Measurements from ENCODE around the gene UGT1A10.

UGT1A10 gene

DNA sequence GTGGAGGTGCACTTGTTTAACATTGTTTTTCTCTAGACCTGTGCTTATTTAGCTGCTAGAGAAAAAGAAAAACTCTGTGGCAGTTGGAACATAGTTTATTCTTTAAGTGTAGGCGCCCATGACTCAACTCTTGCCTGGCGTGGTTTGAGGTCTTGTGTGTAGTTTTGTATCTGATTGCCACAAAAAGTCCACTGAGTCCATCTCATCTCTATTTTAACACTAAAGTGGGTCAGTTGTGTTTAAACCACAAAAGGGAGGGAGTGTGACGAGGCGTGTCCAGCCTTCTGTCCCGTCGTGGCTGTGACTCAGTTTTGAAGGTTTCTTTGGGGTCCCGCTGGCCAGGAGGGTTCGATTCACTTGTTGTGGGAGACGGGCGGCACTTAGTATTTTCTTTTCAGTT, 20.2 kb downstream of the UGT1A10 start:
- DNase-seq = no peak

DNA sequence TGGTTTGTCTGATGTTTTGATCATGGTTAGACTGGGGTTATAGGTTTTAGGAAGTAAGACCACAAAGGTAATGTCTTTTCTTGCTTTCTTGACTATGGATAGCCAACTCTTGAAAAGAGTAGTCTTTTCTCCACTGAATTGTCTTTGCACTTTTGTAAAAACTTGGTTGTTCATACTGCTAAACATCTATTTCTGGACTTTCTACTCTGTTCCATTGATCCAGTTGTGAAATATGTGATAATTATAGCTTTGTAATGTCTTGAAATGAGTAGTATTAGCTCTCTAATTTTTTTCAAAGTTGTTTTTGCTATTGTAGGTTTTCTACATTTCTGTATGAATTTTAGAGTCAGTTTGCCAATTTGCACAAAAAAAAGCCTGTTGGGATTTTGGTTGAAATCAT, 22.4 kb downstream of the UGT1A10 start:
- no peak for DNase-seq

DNA sequence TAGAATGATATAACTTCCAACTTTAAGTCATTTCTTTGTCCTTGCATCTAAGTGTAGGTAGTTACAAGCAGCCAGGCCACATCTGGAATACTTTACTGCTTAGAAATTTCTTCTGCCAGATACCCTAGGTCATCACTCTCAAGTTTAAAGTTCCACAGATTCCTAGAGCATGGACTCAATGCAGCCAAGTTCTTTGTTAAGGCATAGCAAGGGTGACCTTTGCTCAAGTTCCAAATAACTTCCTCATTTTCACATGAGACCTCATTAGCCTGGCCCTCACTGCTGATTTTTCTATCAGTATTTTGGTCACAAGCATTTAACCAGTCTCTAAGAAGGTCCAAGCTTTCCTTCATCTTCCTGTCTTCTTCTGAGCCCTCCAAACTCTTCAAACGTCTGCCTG, 27.7 kb downstream of the UGT1A10 start:
- DNase-seq = no peak

DNA sequence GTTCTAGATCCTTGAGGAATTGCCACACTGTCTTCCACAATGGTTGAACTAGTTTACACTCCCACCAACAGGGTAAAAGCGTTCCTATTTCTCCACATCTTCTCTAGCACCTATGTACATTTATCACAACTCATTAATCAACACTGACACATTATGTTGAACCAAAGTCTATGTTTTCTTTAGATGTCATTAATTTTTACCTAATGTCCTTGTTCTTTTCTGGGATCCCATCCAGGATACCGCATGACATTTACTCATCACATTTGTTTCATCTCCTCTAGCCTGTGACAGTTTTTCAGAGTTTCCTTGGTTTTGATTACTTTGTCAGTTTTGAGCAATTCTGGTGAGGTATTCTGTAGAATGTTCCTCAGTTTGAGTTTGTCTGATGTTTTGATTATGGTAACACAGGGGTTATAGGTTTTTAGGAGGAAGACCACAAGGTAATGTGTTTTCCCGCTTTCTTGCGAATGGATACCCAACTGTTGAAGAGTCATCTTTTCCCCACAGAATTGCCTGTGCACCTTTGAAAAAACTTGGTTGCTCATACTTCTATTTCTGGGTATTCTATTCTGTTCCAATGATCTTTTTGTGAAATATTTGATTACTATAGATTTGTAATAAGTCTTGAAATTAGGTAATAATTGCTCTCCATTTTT, 32.5 kb downstream of the UGT1A10 start:
- no peak for DNase-seq

DNA sequence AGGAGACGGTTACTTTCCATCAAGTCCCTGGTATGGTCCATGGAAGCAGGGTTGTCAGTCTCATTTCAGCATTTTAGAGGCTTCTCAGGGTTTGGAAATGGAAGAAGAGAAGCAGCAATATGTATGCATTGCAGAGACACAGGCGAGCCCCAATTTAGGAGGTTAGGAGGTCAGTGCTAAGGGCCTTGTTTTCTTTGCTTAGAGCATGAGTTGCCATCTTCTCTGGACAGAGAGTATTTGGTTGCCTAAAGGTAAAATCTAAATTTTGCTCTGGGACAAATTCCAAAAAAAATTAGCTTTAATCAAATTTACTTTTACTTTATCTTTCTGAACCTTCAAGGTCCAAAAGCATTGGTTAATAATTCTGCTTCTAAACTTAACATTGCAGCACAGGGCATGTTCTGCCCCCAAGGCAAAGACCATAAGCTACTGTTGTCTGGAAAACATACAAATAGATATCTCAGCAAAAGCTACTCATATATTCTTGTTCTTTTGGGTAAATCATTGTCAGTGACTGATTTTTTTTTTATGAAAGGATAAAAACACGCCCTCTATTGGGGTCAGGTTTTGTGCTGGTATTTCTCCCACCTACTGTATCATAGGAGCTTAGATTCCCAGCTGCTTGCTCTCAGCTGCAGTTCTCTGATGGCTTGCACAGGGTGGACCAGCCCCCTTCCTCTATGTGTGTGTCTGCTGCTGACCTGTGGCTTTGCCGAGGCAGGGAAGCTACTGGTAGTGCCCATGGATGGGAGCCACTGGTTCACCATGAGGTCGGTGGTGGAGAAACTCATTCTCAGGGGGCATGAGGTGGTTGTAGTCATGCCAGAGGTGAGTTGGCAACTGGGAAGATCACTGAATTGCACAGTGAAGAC, 35.3 kb downstream of the UGT1A10 start, which contains the start of gene UGT1A9:
Gene UGT1A9, plus strand, starts transcription at position 609 of the 872 bp plus-strand sequence. Its CDS starts 37 bp downstream, at position 646.
- DNase-seq = no peak

DNA sequence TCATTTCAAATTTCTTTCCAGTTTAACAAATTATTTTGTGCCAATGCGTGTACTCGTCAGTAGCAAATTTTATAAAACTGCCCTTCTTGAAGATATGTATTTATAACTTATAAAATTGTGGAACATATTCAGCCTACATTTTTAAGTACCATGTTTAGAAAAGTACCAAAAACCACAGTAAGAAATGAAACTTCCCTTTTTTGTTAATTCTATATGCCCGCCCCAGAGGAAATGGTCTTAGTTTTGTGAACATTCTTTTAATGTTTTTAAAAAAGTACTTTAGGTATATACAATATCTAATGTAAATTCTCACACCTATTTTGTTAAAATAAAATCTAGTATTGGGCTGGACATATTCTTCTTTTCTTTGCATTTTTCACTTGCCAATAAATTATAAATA, 36.6 kb downstream of the UGT1A10 start:
- DNase-seq = no peak

DNA sequence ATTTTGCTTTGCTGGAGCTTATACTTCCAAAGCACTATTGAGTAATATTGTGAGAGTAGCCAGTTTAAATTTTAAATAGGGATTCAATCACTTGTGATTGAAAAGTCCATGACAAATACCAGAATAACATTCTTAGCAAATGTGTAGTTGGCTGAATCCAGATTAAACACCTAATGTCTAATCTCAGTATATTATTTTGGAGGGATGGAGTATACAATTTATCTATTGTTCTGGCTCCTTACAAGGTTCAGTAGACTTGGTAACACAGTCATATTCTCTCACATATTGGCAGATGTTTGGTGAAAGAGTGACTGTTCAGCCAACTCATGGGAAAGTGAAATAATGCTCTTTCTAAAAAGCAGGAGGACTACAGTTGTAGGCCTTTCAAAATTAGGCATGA, 37.6 kb downstream of the UGT1A10 start:
- DNase-seq = no peak

DNA sequence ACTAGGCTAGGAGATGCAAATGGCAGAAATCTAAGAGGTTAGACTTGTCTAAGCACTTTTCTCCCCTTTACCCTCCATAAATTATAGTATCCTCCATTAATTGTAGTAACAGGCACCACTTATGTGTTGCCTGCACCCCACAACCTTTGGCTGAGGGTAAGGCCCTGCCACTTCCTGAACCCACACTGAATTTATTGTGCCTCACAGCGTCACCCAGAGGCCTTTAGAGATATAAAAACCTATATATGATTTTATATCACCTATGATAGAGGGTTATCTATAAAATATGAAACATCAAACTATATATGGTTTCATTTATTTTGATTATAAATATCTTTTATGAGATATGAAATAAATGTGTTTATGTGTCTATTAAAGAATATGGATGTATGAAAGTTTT, 38.1 kb downstream of the UGT1A10 start:
- DNase-seq = no peak

DNA sequence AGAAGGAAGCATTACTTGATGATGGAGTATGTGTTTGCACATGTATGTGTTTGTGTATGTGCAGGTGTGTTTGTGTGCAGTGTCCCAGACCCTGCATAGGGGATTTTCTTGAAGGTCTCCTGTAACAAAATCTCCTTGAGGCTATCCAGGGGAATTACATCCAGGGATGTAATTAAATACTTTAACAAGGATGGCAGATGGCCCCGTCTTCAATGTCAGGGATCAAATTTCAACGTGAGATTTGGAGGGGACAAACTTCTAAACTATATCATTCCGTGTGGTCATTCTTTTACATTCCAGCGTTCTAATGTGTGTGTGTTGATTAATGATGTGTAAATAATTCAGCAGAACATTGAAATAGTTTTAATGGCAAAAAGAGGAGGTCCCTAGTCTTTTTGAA, 38.7 kb downstream of the UGT1A10 start:
- no peak for DNase-seq

DNA sequence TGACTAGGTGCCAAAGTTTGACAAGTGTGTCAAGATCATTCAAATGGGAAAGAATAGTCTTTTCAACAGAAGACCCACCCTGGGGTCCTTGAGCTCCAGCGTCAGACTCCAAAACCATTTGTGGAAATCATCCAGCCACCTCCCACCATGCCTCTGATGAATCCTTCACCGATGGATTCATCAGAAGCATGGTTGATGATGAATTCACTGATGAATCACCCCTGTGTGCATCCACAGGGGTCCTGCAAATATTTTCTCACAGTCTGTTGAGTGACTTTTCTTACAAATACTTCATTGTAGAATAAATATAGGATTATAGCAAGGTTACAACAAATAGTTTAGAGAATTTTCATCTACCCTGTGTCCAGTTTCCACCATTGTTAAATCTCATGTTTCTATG, 39.8 kb downstream of the UGT1A10 start:
- DNase-seq = no peak

DNA sequence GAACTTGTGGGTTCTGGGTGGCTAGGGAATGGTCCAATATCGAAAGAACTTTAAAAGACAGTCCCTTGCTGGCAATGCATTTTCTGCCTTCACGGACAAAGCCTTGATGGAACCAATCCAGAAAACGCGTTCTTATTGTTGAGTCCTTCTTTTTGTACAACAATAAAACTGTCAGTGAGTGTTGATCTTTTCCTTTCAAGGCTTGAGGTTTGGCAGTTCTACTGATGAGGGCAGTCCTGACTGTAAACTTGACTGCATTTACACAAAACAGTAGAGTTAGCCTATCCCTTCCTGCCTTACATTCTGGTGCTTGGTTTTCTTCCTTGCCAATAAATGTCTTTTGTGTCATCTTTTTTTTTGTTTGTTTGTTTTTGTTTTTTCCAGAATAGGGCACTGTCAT, 42.9 kb downstream of the UGT1A10 start:
- no peak for DNase-seq

DNA sequence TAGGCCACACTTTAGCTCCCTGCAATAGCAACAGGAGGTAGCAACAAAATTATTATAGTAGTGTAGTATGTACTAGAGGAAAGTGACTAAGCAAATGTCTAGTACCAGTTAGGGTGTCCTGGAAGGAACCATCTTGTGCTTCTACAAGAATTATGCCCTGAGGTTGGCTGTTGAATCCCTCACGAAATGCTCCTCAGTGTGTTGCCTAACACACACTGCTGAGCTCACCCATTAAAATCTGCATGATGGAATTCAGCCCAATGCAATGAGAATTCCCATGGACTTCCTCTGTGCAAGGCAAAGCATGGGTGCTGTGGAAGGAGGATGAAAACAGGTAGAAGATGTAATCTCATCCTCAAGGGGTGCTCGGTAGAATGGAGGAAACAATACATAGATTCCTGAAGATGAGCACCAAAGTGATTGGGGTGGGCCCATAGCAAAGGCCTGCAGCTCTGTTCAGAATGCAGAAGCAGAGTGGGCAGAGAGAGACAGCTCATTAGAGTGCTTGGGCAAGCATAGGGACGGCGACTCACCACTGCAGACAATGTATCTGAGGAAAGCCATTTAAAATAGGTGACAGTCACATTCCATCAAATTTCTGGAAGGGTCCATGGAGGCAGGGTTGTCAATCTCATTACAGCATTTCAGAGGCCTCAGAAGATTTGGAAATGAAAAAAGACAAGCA, 44.3 kb downstream of the UGT1A10 start:
- no peak for DNase-seq

DNA sequence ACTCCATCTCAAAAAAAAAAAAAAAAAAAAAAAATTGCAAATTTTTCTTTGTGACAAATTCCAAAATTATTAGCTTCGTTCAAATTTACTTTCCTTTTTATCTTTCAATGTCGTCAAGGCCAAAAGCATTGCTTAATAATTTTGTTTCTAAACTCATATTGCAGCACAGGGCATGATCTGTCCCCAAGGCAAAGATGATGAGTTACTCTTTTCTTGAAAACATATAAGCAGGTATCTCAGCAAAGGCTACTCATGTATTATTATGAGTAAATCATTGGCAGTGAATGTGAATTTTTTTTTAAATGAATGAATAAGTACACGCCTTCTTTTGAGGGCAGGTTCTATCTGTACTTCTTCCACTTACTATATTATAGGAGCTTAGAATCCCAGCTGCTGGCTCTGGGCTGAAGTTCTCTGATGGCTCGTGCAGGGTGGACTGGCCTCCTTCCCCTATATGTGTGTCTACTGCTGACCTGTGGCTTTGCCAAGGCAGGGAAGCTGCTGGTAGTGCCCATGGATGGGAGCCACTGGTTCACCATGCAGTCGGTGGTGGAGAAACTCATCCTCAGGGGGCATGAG, 45.4 kb downstream of the UGT1A10 start, which contains the start of gene UGT1A7:
Gene UGT1A7, plus strand, starts transcription at position 381 of the 579 bp plus-strand sequence. Its CDS starts 37 bp downstream, at position 418.
- DNase-seq = no peak

DNA sequence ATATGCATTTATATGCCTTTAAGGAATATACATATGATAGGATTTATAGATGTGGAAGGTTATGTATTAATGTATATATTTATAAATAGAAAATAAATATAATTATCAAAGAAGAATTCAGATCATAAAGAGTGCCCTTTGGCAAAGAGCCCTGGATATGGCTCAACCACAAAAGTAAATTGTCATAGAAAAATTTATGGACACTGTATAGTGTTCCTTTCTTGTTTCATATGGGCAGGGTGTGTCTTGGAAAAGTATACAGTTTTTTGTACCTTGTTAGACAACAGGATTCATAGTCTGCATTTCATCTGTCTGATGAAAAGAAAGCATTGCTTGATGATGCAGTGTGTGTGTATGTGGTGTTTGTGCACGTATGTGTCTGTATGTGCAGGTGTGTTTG, 48.4 kb downstream of the UGT1A10 start:
- DNase-seq = no peak

DNA sequence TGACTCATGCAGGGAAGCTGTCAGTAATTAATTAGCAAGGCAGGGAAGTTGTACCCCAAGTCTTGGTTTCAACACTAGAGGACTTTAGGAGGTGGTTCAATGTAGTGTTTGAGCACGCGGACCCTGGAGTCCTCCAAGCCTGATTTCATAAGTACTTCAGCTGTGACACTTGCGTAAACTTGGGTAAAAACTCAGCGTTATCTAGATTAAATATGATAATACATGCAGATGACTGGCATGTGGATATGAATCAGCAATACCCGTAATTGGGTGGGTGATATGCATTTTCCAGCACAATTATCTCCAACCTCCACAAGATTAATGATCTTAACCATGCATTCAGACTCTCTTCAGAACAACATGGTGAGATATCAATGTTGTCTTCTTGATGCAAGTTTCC, 50.7 kb downstream of the UGT1A10 start:
- DNase-seq = no peak

DNA sequence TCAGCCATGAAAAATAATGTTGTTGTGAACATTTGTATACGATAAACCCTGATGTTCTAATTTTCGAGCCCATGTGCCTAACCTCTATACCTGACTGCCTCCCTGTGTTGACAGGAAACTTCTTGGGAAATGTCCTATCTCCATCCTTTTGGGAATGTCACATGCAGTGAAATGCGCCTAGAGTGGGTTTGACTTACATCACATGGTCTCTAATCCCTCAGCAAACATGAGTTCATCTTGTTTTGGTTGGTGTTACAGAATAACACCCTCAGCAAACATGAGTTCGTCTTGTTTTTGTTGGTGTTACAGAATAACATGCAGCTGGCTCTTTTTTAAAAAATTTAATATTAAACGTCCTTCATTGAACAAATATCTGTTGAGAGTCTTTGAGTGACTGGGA, 52.1 kb downstream of the UGT1A10 start:
- no peak for DNase-seq

DNA sequence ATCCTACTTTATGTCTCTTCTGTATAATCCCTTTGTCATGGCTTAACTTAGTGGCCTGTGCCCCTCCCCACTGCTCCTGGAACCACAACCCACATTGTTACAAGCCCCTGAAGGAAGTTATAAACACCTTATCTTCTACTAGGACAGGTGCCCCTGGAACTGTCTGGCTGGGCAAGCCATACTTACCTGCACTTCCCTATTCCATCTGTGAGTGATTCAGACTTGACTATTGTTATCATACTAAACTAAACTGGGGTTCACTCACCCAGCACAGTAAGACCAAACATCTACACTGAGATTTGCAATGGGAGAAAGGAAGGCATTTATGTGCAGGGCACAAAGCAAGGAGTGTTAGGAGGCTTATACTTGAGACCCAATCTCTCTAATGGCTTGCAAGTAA, 52.8 kb downstream of the UGT1A10 start:
- no peak for DNase-seq

DNA sequence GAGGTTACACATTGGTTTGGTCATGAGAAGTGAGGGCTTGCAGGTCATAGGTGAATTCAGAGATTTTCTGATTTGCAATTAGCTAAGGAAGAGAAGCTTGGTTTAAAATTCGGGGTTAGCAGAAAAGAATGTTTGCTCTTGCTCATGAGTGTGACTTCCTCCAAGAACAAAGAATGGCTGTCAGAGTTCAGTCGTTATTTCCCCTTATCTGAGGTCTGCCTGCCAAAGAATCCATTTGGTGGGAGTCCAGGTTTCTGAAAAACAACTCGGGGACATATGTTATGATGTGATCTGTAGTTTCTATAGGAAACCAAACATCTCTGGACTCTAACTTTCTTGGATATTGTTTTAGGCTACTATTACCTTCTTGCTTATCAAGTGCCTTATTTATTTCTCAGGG, 53.3 kb downstream of the UGT1A10 start:
- DNase-seq = no peak

DNA sequence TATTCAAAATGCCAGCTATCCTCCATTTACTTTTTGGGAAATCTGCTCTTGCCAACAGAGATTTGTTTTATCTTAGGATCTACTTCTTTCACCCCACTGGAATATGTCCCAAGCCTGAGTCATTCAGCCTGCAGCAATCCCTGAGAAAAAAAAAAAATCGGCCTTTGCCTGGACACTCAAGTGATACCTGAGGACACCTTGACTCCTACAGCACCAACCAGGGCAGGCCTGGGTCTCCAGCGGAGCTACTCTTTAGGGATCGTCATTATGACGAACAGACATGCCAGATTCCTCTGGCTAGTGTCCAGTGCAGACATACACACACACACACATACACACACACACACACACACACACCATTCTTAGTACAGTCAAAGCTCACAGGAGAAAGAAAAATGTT, 54.2 kb downstream of the UGT1A10 start:
- DNase-seq = no peak

DNA sequence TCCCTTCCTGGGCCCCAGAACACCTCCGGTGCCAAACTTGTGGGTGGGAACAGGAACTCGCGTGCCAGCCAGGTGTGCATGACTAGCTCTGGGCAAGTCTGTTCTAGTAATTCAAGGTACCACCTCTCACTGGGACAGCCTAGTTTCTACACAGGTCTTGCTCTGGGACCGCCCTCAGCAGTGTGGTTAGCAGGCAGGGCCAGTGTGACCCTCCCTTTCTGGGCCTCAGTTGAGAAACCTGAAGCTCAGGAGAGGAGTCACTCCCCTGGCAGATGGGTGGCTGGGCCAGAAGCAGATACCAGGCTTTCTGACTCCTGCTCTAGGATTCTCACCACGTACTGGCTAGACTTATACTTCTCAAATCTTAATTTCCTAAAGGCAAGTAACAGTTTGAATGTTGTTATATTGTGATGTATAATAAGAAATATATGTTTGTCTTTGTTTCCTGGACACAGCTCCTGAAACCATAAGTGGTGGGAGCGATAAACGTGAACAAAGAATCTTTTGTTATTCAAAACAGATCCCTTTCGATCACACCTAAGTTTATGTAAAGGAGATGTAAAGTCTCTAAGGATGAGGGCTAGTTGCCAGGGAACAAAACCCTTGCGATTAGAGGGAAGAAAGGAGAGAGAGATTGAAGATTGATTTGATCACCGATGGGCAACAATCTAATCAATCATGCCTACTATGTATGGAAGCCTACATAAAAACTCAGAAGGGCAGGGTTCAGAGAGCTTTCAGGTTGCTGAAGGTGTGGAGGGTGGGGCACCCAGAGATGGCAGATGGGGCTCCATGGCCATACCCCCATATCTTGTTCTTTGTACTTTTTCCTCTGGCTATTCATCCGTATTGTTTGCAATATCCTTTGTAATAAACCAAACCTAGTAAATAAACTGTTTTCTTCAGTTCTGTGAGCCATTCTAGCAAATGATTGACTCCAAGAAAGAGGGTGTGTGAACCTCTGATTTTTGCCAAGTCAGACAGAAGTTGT, 55.5 kb downstream of the UGT1A10 start:
- no peak for DNase-seq

DNA sequence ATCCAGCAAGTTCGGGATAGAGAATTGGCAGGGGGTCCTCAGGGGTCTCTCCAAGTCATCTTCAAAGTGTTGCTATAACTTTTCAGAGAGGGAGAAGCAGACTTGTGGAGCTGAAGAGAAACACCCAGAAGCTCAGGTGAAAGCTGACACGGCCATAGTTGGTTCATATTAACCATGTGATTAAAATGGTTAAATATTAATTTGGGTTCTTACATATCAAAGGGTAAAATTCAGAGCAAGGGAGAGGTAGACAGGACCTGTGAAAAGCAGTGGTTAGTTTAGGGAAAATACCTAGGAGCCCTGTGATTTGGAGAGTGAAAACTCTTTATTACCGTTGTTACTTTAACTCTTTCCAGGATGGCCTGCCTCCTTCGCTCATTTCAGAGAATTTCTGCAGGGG, 56.4 kb downstream of the UGT1A10 start, which contains the start of gene UGT1A6:
Gene UGT1A6, plus strand, starts transcription at position 243 of the 400 bp plus-strand sequence. Its CDS starts 115 bp downstream, at position 358.
- no peak for DNase-seq

DNA sequence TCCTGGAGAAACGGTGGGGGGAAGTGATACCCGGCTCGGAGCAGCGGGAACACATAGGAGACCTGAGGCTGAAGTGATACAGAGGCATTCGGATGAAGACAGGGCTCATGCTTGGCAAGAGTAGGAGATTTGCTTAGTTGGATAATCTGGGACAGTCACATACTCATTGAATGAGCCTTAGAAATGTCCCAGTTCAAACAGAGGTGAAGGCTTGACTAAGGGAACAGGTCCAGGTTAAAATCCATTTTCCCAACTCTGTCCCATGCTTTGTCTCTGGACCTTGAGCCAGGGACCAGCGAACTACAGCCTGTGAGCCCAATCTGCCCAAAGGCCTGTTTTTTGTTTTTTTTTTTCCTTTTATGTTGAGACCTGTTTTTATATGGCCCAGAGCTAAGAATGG, 57.7 kb downstream of the UGT1A10 start:
- no peak for DNase-seq
